Stimulated activated CD4-positive, alpha-beta T cell treated with anti-CD3 and anti-CD28 coated beads, TNF-alpha, amount 100 ng/mL, for 4 hours (primary cell): ENCODE results near the gene CD47.

Experiments
- DNase-seq, 3 experiments: peaks; one replicate each; pipeline ENCODE4 v3.0.0-alpha.2; 2020; ENCODE audit warnings: low read depth in 3 of 3

Gene CD47

DNA sequence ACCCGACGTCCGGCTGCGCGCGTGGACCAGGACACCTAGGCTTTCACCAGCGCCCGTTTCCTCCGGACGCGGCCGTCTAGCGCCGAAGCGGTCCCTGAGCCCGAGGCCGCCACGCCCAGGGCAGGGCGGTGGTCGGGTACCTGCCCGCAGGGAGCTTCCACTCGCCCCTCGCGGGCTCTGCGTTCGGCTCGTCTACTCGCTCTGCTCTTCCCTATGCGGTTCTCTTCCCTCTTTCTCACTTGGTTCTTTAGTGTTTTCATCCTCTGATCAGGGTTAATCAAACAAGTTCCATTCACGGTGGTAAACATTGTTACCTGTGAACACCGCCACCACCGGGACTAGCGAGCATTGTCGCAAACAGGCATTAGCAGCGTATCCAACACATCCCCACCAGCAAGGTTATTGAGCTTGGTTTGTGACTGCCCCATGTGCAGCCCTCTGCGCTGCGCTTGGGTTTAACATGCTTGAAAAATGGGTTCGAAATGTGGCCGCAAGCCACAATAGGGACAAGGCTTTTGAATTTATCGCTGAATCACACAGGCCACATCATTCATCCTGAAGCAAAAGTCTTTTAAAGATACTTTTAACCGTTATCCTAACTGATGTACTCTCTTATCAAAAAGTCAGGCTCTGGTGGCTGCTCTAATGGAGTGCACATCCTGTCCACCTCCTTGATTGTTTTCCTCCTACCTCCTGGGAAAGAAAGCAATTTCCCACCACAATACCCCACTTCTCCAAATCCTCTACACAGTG is 843 bp upstream of the CD47 start:
- DNase-seq: peak in 2 of 3 experiments; percentile 18 to 34

DNA sequence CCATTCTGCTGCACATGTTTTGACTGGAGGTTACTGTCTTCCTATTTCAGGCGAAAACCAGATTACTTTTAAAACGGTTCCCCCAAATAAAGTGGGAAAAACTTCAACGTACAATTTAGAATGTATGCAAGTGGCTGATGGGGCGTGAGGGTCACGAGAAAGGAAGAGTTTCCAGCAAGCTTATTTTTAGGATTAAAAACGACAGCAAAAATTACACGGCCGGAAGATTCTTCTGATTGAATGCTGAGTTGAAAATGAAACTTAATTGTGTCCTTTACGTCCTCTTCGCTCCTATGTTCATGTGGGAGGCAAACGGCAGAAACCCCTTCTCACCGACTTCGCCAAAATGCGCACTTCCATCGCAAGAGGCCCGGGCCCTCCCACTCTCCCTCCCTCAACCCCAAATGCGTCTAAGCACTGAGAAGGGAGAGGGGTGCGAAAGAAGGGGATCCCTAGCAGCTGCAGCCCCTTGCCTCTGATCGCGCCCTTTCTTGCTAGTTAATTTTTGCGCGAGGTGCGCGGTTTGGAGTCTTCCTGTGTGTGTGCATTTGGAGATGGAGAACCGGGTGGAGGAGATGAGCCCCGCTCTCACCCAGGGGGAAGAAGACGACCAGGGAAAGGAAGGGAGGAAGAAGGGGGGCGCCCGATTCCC is 656 bp downstream of the CD47 start:
- peak; percentile 46 to 61 (median 52) for DNase-seq

DNA sequence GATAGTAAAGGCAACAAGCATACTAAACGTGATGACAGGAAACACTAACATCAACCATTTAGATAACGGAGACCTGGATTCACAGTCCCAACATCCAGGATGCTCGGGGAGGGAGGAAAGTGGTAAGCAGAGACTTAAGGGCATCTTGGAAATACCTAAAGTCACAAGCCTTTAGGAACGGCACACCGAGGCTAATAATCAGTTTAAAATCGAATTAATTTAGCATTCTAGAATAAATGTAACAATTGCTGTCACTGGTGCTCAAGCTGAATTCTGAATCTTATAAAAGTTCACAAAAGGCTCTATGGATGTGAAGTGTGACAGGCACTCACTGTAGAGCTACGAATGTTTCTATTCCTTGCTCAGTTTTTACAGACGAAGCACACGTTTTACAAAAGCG is 1.3 kb downstream of the CD47 start:
- no peak for DNase-seq

DNA sequence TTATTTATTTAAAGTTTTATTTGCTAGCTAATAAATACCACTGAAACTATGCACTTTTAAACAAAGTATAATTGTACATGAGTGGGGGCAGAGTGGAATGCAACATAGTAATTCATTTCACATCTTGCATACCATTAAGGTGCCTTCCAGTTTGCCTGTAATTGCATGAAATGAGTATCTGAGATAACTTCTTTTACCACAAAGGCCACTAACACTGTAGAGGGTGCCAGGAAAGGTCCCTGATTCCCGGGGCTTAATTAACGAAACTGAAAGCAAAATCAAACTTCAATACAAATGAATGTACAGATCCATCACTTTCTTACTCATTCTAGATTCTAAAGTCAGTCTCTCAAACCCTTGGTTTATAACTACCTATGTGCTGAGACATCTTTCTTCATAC is 2.1 kb downstream of the CD47 start:
- DNase-seq: peak in 1 of 3 experiments; percentile 24

DNA sequence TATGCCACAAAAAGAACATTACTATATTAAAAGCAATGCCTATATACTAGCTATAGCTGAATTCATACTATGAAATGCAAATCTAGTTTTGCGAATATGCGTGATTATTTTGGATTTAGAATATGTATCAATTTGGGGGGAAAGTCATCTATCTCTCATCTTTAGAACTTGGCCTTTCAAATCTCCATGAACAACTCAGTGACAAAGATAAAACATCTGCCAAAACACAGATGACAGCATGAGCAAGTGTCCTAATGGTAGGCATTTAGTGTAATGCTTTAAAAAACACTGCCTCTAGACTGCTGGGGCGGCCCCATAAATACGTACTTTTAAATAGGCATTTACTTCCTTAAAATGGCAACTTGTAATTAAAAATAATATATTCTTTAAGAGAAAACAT is 2.7 kb downstream of the CD47 start:
- no peak for DNase-seq

DNA sequence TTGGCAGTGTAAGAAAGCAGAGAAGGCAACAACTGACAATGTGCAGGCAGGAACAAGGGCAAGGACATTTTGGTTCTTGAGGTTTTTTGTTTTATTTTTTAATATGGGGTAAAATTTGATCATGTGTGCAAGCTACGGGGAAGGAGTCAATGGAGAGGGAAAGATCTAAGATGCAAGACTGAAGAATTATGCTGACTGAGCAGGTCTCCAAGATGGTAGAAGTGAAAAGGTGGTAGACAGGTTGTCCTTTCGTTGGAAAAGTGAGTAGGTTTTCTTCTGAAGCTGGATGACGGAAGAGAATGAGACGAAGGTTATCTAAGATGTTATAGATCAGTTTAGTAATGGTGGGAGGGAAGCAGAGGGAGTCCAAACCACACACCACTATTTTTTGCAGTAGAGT is 4.2 kb downstream of the CD47 start:
- DNase-seq: no peak

DNA sequence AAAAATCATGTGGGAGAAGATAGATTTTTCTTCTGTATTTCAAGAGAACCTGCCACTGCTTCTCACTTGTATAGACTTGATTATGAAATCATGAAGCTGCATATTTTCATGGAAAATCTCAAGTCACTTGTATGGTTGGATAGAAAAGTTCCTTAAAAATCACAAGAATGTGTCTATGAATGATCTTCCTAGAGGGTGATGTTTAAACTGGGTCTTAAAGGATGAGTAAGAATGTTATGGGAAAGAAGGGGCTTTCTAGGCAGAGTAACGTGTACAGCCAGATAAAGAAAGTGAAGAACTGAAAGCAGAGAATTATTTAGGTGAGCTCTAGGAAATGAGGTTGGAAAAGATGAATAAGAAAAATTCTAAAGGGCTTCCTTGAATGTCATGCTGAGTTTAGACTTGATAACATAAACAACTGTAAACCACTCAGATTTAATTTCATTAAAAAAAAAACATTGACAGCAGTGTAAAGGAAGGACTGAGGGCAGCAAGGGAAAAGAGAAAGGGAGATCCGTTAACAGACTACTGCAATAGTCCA is 5.0 kb downstream of the CD47 start:
- DNase-seq: no peak

DNA sequence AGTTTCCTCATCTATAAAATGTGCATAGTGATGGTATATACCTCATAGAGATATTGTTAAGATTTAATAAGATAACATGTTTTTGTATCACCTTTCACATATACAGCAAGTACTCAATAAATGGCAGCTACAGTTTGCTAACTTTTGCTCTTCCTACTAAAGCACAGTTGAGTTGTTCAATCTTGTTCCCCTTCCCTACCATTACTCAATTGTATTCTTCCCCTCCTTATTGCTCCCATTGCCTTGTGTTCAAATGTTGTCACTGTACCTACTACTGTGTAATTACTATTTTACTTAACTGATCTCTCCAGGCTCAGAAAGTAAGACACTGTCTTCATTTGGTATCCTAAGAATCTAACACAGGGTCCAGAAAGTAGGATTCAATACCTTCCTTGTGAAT is 5.5 kb downstream of the CD47 start:
- no peak for DNase-seq

DNA sequence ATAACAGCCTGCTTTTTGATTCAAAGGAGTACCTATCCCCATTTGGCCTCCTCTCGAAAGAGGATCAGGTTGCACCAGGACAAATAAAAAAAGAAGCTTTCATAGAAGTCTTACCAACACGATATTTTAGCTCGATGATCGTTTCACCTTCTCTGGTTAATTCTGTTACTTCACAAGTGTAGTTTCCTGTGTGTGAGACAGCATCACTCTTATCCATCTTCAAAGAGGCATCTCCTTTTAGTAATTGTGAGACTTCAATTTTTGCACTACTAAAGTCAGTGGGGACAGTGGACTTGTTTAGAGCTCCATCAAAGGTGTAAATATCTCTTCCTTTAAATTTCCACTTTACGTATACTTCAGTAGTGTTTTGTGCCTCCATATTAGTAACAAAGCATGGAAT is 11.0 kb downstream of the CD47 start:
- no peak for DNase-seq

DNA sequence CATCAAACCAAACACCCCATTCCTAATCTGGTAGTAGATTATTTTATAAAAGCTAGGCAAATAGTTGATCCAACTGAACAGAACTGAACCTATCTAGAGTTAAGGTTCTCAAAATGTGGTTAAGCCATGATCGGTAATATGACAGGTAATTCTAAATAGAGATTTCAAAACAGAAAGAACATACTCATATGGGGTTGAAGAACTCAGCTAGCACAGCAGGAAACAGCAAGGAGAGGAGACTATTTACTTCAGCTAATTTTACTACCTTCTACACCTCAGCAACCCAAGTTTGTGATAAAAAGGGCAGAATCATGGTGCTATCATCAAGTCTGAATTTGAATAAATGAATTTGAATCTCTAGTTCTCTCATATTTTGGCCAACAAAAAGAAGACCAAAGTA is 11.8 kb downstream of the CD47 start:
- no peak for DNase-seq

DNA sequence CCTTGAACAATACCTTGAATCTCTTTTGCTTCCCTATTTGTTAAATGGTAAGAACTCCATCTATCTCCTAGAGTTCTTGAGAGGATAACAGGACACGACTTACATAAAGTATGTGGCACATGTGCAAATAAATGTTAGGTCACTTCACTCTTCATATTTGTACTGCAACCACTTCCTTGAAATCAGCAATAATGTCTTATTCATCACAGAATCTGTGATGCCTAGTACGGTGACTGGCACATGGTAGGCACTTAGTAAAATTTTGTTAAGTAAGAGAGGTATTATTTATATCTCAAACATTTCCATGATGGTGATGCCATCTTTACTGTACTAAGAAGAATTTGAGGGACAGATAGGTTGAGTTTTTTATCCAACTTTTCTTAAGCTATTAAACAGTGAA is 14.3 kb downstream of the CD47 start:
- no peak for DNase-seq

DNA sequence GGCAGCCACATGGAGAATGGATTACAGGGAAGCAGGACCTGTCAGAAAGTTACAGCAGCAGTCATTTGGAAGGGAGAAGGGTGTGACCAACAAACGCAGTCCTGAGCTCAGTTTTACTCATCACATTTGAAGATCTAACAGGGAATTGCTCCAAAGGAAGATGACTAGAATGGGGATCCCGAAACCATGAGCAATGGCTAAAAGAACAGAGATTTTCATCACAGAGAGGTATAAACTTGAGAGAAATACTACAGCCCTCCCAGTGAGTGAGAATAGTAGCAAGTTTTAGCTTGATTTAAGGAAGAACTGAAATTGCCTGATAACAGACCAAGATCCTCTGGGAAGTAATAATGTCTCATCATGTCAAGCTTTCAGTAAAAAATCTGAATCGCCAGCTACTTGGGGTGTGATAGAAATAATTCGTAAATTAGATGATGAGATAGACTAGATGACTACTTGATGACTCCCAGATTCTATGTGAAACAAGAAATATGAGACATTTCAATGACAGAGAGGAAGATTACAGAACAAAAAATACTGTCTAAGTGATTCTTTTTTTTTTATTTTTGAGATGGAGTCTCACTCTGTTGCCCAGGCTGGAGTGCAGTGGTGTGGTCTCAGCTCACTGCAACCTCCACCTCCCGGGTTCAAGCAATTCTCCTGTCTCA is 16.9 kb downstream of the CD47 start:
- DNase-seq: no peak

DNA sequence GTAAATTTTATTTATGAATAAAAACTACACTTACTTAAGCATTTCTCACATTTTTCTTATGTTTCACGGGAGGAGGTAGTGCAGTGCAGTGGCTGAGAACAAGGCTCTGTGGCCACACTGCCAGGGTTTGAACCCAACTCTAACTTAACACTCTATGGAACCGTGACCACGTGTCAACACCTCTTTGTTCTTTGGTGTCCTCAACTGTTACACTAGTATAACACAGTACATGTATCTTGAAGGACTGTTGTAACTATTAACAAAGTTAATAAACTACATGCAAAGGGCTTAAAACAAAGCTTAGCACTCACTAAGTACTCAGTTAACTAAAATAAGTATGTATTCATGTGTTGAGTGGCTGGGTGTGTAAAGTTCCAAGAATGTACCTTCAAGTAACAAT is 19.5 kb downstream of the CD47 start:
- DNase-seq: no peak

DNA sequence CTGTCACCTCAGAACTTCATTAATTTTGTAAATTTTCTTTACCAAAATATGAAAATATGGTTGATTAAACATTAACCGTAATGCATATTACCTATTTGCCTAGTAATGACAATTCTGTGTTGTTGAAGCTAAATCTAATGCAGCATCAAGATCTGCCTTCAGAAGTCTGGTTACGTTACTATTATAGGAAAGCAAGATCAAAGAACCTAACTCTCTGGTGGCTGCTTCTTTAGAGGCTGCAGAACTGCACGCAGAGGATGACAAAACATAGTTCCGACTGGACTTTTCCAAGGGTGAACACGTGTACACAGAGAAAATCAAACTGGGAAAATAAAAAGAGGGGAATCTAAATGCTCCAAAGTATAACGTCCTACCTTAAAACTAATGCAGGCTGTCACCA is 20.5 kb downstream of the CD47 start:
- no peak for DNase-seq

DNA sequence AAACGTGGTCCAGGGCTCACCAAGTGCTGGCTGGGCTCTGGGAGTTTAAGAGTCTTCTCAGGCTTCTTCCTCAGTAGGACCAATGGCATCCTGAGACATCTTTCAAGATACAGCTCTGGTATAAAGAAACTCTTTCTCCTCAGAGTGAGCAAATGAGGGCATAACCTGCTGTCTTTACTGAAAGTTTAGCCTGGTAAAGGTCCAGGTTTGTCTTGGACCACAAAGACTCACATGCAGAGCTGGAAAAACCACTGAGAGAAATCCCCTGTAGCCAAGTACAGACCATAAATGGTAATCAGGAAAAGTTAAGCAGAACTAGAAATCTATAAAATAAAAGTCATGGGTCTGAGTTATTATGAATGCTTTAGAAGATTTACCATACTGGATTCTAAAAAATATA is 23.1 kb downstream of the CD47 start:
- DNase-seq: no peak

DNA sequence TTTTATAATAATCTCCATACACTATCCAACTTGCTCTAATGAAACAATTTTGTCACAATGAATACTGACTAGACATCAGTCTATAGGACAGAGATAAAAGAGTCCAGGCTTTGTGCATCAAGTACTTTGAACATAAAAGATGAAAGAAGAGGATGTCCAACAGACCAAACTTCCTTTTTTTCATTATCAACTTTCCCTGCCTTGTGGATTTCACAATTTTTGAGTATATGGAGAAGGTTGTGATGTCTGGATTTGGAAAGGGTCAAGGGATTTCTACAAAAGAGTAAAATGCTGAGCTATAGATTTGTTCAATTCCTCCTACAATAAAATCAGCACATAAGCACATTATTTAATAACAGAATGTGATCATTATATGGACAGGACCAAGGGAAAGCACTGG is 25.7 kb downstream of the CD47 start:
- DNase-seq: no peak

DNA sequence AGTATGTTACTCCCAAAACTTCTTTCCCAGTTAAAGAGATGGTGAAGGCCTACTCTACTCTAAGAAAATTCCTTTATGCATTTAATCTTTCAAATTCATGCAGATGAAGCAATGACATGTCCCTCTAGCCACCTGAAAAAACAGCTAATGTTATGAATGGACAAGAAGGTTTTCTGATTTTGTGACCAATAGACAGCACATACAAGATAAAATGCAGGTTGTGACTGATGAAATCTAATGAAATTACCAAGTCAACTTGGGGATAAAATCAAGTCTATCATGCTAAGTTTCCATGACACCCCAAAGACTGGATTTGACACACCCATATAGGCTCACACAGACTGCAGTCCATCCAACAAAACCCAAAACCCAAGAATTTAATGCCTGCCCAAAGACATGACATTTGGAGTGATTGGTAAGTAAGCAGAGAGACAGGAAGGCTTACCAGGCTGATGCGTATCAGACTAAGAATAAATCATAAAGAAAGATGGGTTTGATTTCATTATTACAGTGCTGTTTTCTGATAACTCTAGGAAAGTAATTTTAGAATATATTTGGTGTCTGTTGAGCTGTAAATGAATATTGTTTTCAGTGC is 26.4 kb downstream of the CD47 start:
- DNase-seq: no peak

DNA sequence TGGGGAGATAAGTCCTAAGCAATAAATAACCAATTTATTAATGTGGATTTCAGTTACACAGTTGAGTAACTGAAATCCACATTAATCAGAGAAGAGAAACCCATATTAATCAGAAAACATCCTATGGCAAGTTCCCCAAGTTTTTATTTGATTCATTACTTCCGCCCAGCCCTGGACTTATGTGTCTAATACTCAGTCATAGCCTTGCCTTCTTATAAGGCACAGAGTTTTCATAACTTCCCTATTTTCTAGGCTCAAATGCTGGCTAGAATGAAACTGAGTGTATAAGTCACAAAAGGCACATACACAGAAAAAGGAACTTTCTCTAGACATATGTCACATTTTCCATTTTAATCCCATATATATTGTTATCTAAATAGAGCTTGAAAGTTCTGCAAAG is 28.8 kb downstream of the CD47 start:
- no peak for DNase-seq

DNA sequence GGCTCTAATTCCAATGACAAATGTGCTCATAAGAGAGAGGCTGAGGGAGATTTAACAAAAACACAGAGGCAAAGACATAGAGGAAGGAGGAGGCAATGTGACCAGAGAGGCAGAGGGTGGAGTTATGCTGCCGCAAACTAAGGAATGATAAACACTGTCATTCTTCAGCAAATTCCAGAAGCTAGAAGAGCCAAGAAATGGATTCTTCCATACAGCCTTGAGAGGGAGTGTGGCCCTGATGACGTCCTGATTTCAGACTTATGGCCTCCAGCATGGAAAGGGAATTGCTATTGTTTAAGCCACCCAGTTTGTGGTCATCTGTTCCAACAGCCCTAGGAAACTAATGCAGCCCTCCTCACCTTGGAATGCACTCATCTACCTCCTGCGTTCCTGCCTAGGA is 30.5 kb downstream of the CD47 start:
- DNase-seq: no peak

DNA sequence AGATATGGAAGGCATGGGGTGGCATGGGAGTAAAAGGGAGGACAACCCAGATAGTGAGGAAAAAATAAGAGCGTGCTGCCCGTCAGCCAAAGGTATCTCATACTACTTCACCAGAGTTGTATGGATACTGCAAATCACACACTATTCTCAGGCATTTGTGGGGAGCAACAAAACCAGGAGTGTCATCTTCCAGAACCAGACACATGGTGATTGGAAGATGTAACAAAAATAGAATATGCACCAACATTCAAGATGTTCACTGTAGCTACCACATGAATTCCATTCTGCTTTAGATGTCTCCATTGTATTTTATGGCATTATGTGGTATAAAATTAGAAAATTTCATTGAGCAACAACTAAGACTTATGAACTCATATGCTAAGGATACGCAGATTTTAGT is 34.9 kb downstream of the CD47 start:
- no peak for DNase-seq

DNA sequence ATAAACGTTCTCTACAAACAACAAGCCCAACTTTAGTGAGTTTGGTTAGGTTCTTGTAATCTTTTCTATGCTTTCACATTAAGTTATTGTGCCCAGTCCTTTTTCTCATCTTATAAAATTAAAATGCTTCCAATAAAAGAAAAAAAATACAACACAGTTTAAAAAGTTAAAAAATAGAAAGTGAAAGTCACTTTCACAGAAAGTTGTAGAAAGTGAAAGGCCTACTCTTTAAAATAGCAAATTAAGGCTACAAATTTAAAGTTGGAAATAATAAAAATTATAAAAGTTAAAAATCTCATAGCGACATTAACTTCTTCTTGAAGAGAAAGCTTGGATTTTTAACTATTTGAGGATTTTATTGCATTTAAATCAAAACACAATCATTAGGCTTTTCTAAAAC is 35.9 kb downstream of the CD47 start:
- DNase-seq: no peak

DNA sequence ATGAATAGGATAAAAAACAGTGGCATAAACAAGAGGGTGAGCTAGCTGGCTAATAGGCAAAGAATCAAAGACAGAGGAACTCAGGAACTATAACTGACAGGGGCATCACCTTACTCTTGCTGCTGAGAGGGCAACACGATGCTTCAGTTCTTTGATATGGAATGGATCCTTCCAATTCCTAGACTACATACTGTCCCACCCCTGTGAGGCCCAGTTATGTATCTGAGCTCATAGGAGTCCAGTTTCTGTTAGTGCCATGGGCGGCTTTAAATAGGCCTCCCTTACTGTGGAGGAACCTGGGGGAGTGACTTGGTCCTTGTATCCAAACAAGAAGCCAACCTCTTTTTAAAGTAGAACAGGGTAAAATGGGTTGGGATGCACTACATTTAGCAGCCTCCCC is 37.3 kb downstream of the CD47 start:
- no peak for DNase-seq

DNA sequence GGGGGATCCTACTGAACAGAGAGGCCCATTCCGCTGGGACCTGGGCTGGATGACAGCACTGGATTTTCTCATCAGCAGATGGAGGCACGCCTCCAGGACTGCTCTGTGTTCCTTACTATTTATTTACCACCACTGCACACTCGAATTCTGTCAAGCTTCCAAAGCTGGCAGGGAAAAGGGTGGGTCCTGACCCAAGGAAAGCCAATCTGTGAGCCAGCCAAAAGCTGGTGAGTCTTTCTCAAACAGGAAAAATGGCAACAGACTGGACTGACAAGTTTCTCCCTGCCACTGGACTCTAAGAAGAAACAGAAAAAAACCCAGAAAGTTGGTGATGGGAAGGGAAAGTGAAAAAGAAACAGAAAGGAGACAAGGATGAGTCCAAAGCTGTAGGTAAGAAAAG is 37.8 kb downstream of the CD47 start:
- no peak for DNase-seq
